Peyer's patch (tissue), 4 donors: Measurements from ENCODE around the gene VPS26C. TPM values are rescaled to one million over a fixed set of nuclear protein-coding genes. Genes with fewer than 3 reads are reported as not detected.
A peak's percentile ranks its signal among the peaks of the same experiment; 100 is the strongest.

Experiments
- DNase-seq, 3 donors: peaks; one replicate each; pipeline ENCODE4 v3.0.0-alpha.2; 2017 to 2019
- H3K27ac ChIP-seq, 4 donors: fragments of 200-600 bp; sonication (generic); one replicate each; pipeline ENCODE4 v1.5.1; 2016 to 2019
- H3K27me3 ChIP-seq, 2 donors: fragments of 200-600 bp; sonication (generic); one replicate each; pipeline ENCODE4 v1.5.1; 2019
- H3K36me3 ChIP-seq, 3 donors: fragments of 200-600 bp; sonication (generic); one replicate each; pipeline ENCODE4 v1.5.1; 2016 to 2019
- H3K4me1 ChIP-seq, 4 donors: fragments of 200-600 bp; sonication (generic); one replicate each; pipeline ENCODE4 v1.5.1; 2016 to 2019
- H3K4me3 ChIP-seq, 4 donors: fragments of 200-600 bp; sonication (generic); 1 replicate in 3 of 4; 2 replicates in 1 of 4; pipeline ENCODE4 v1.5.1; 2016 to 2019; ENCODE audit warnings: mild to moderate bottlenecking in 1 of 4
- H3K9me3 ChIP-seq, 4 donors: fragments of 200-600 bp; sonication (generic); one replicate each; pipeline ENCODE4 v1.5.1; 2016 to 2019; ENCODE audit warnings: mild to moderate bottlenecking in 1 of 4
- CTCF ChIP-seq, 6 experiments: fragments of 450-650 bp in 4 of 6; fragments of 200-600 bp in 2 of 6; sonication (generic) in 1 of 6; IDR thresholded peaks; one replicate each; pipeline ENCODE4 v1.5.1; 2017 to 2019; ENCODE audit warnings: antibody characterized with exemption in 6 of 6, mild to moderate bottlenecking in 3 of 6, moderate library complexity in 1 of 6
- POLR2A ChIP-seq, 2 donors: fragments of 450-650 bp; IDR thresholded peaks; one replicate each; pipeline ENCODE4 v1.5.1; 2017; ENCODE audit warnings: antibody characterized with exemption in 2 of 2, mild to moderate bottlenecking in 2 of 2, moderate library complexity in 2 of 2
- total RNA-seq, 4 donors: library from RNA; depleted of rRNA; stranded (reverse); fragments of >200 nt; gene quantifications; one replicate each; pipeline ENCODE4 v1.1.0, GENCODE V29; 2016

VPS26C gene
- total RNA-seq, 4 donors from 2014 or later = 62.7 to 79.8 (median 76.4) TPM

DNA sequence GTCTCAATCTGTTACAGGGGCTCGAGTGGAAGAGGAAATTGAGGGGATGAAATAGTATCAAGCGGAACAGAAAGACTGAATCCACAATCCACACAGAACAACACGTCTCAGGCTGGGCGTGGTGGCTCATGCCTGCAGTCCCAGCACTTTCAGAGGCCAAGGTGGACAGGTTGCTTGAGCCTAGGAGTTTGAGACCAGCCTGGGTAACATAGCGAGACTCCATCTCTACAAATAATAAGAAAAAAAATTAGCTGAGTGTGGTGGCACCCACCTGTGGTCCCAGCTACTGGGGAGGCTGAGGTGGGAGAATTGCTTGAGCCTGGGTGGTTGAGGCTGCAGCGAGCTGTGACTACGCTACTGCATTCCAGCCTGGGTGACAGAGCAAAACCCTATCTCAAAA lies 25.7 kb downstream of the VPS26C start:
- Histone ChIP-seq H3K36me3 (peaks cover 0 to 34% (median 0%) of the 10 kb centered on the region in 3 donors), H3K9me3 (no peaks in the 10 kb centered on the region), H3K4me1 (no peaks in the 10 kb centered on the region), H3K4me3 (no peak overlapping the region), H3K27ac (no peak overlapping the region), H3K27me3 (no peaks in the 10 kb centered on the region)
- TF ChIP-seq POLR2A (IDR thresholded peaks at IDR 0.05) (no peak), CTCF (IDR thresholded peaks at IDR 0.05) (no peak)
- no peak for DNase-seq

DNA sequence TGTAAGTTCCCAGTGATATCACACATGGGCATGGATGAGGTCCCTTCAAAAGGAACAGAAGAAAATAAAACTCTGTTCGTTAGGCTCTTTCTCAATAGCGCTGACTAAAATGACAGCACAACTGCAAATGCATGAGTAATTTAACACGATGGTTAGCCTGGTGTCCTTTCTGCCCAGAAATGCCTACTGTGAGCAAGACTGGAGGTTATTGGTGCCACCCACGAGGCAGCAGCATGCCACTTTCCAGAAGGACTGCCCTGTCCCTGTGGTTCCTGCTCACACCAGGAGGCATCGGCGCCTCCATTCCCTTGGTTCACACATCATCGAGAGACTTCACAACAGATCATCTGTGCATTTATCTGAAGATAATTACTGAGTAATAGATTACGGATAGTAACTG lies 26.2 kb downstream of the VPS26C start:
- DNase-seq = no peak
- Histone ChIP-seq H3K4me3 (no peak overlapping the region), H3K36me3 (peaks cover 0 to 34% (median 0%) of the 10 kb centered on the region in 3 donors), H3K27me3 (no peaks in the 10 kb centered on the region), H3K4me1 (no peaks in the 10 kb centered on the region), H3K27ac (no peak overlapping the region), H3K9me3 (no peaks in the 10 kb centered on the region)
- TF ChIP-seq POLR2A (IDR thresholded peaks at IDR 0.05) (no peak), CTCF (IDR thresholded peaks at IDR 0.05) (no peak)

- peak in 1 of 3 donors; percentile 39 for DNase-seq
- Histone ChIP-seq H3K4me3 (no peak overlapping the region), H3K27me3 (no peaks in the 10 kb centered on the region), H3K27ac (no peak overlapping the region), H3K4me1 (no peaks in the 10 kb centered on the region), H3K9me3 (no peaks in the 10 kb centered on the region), H3K36me3 (peaks cover 0 to 39% (median 0%) of the 10 kb centered on the region in 3 donors)
- TF ChIP-seq CTCF (IDR thresholded peaks at IDR 0.05) = no peak
These were observed 29.4 kb downstream of the VPS26C start for GRCh38 chr21:37237764-37238163.

- no peak for DNase-seq
- H3K4me3 ChIP-seq = no peak overlapping the region
- peaks cover 0 to 44% (median 0%) of the 10 kb centered on the region in 3 donors for H3K36me3 ChIP-seq
- TF ChIP-seq CTCF (IDR thresholded peaks at IDR 0.05) (no peak), POLR2A (IDR thresholded peaks at IDR 0.05) (no peak)
- H3K4me1 ChIP-seq = no peaks in the 10 kb centered on the region
- no peaks in the 10 kb centered on the region for H3K9me3 ChIP-seq
- H3K27me3 ChIP-seq = no peaks in the 10 kb centered on the region
- H3K27ac ChIP-seq = no peak overlapping the region
These were observed 29.8 kb downstream of the VPS26C start for GRCh38 chr21:37237346-37237745.

GRCh38 chr21:37233551-37234146 lies 33.5 kb downstream of the VPS26C start:
- Histone ChIP-seq H3K4me3 (no peak overlapping the region), H3K27ac (no peak overlapping the region), H3K9me3 (no peaks in the 10 kb centered on the region), H3K27me3 (no peaks in the 10 kb centered on the region), H3K36me3 (peaks cover 0 to 64% (median 0%) of the 10 kb centered on the region in 3 donors), H3K4me1 (no peaks in the 10 kb centered on the region)
- peak in 1 of 3 donors; percentile 29 for DNase-seq
- TF ChIP-seq POLR2A (IDR thresholded peaks at IDR 0.05) (no peak), CTCF (IDR thresholded peaks at IDR 0.05) (no peak)
